Endothelial cell of umbilical vein (primary cell): ENCODE results near the gene CUEDC1. TPM values are rescaled to one million over a fixed set of nuclear protein-coding genes. Genes with fewer than 3 reads are reported as not detected.

Experiments used
- BruUV-seq: library from RNA; stranded (reverse); fragments of 400-500 nt; replicated peaks from 2 replicates; lab custom pipeline; 2021; lab: Mats Ljungman, UMichigan
- CTCF ChIA-PET: fragments of 300-600, 350-600 bp; sonication (Branson Sonifier 250); formaldehyde crosslinking; loops from one replicate; lab custom pipeline; 2021; ENCODE audit warnings: antibody characterized with exemption, inconsistent platforms; lab: Charles Lee
- POLR2A ChIA-PET: fragments of 300-600, 350-600 bp; sonication (Branson Sonifier 250); formaldehyde crosslinking; loops from one replicate; lab custom pipeline; 2021; ENCODE audit warnings: antibody characterized with exemption, inconsistent platforms; lab: Charles Lee
- DNase-seq: peaks from one replicate; pipeline ENCODE4 v3.0.0-alpha.2; 2011; ENCODE audit warnings: low read depth, low spot score
- FAIRE-seq: peaks from 2 replicates; lab custom pipeline; 2011; peaks lifted over from hg19 to GRCh38; lab: Jason Lieb, UNC
- H2AFZ ChIP-seq: 2 replicates; pipeline ENCODE4 v1.6.0; 2012; ENCODE audit warnings: low read depth, low read length, control low read depth, inconsistent platforms
- H3K27ac ChIP-seq: 2 replicates; pipeline ENCODE4 v1.5.1; 2011; ENCODE audit warnings: low read depth, mild to moderate bottlenecking, control low read depth, low read length, moderate library complexity; ENCODE audit not compliant: insufficient read depth
- H3K27me3 ChIP-seq, 2 experiments: 2 replicates each; pipeline versions ENCODE4 v1.6.0 to v1.6.1; 2011; ENCODE audit warnings: low read length in 2 of 2, mixed read lengths in 1 of 2; ENCODE audit not compliant: control insufficient read depth in 2 of 2, insufficient read depth in 2 of 2
- H3K36me3 ChIP-seq, 2 experiments: 2 replicates in 1 of 2; 3 replicates in 1 of 2; pipeline ENCODE4 v1.5.1; 2011; ENCODE audit warnings: low read length in 2 of 2, mild to moderate bottlenecking in 1 of 2, moderate library complexity in 1 of 2; ENCODE audit not compliant: control insufficient read depth in 2 of 2, insufficient read depth in 2 of 2; ENCODE audit errors: extremely low read depth in 1 of 2
- H3K4me1 ChIP-seq: 3 replicates; pipeline ENCODE4 v1.5.1; 2011; ENCODE audit warnings: mild to moderate bottlenecking, low read length; ENCODE audit not compliant: control insufficient read depth, insufficient read depth; ENCODE audit errors: extremely low read depth
- H3K4me2 ChIP-seq: 2 replicates; pipeline ENCODE4 v1.6.1; 2011; ENCODE audit warnings: low read length, control low read depth, mixed read lengths; ENCODE audit not compliant: insufficient read depth
- H3K4me3 ChIP-seq, 3 experiments: fragments of 200-600 bp in 1 of 3; sonication (generic), shearing (Covaris generic) in 1 of 3; replicated peaks in 1 of 3; 2 replicates each; pipeline ENCODE4 v1.5.1; 2011 to 2016; ENCODE audit warnings: control low read depth in 3 of 3, low read length in 3 of 3, mild to moderate bottlenecking in 2 of 3, inconsistent platforms in 1 of 3, low read depth in 1 of 3, moderate library complexity in 1 of 3; ENCODE audit not compliant: insufficient read depth in 1 of 3
- H3K79me2 ChIP-seq: 2 replicates; pipeline ENCODE4 v1.6.0; 2012; ENCODE audit warnings: low read length, inconsistent platforms; ENCODE audit not compliant: control insufficient read depth, insufficient read depth
- H3K9ac ChIP-seq: replicated peaks from 2 replicates; pipeline ENCODE3; 2011; ENCODE audit warnings: low read length, control low read depth; ENCODE audit not compliant: insufficient read depth; ENCODE audit errors: extremely low read depth
- H3K9me1 ChIP-seq: replicated peaks from 3 replicates; pipeline ENCODE4 v1.6.0; 2011; ENCODE audit warnings: mild to moderate bottlenecking, low read length; ENCODE audit not compliant: control insufficient read depth, insufficient read depth; ENCODE audit errors: extremely low read depth
- H3K9me3 ChIP-seq: replicated peaks from 2 replicates; pipeline ENCODE4 v1.5.1; 2012; ENCODE audit warnings: low read length, inconsistent platforms; ENCODE audit not compliant: control insufficient read depth, insufficient read depth
- H4K20me1 ChIP-seq: replicated peaks from 2 replicates; pipeline ENCODE3; 2011; ENCODE audit warnings: mild to moderate bottlenecking, low read length; ENCODE audit not compliant: control insufficient read depth, insufficient read depth; ENCODE audit errors: extremely low read depth
- CTCF ChIP-seq, 2 donors: IDR thresholded peaks; 1 replicate in 1 of 2; 2 replicates in 1 of 2; pipeline ENCODE4 v1.5.1; 2011; ENCODE audit warnings: low read length in 2 of 2, mild to moderate bottlenecking in 2 of 2, moderate library complexity in 2 of 2, control low read depth in 1 of 2, inconsistent platforms in 1 of 2, low read depth in 1 of 2; ENCODE audit not compliant: insufficient read depth in 1 of 2; ENCODE audit errors: extremely low read depth in 1 of 2
- FOS ChIP-seq: IDR thresholded peaks from 2 replicates; pipeline ENCODE4 v1.6.1; 2011; ENCODE audit warnings: mild to moderate bottlenecking, low read length, moderate library complexity, borderline replicate concordance; ENCODE audit not compliant: insufficient read depth
- GATA2 ChIP-seq: IDR thresholded peaks from 2 replicates; pipeline ENCODE4 v1.7.0; 2011; ENCODE audit warnings: low read depth, mild to moderate bottlenecking, moderate library complexity, mixed read lengths, low read length; ENCODE audit not compliant: insufficient read length, insufficient read depth
- JUN ChIP-seq: IDR thresholded peaks from 2 replicates; pipeline ENCODE4 v1.6.1; 2011; ENCODE audit warnings: borderline replicate concordance, low read depth; ENCODE audit not compliant: insufficient read length, insufficient read depth
- MAX ChIP-seq: IDR thresholded peaks from 2 replicates; pipeline ENCODE4 v1.6.1; 2011; ENCODE audit not compliant: insufficient read depth, insufficient read length
- POLR2AphosphoS5 ChIP-seq: IDR thresholded peaks from 2 replicates; pipeline ENCODE4 v1.6.1; 2012; ENCODE audit warnings: low read depth, mild to moderate bottlenecking, control low read depth, low read length, moderate library complexity; ENCODE audit not compliant: insufficient read depth
- dilution Hi-C: fragments of 300-500 bp; cut with MboI; formaldehyde crosslinking; loops from one replicate; pipeline ENCODE4 v1.15.0; 2019; ENCODE audit warnings: low sequenced_read_pairs; ENCODE audit not compliant: extremely low pct_ligation_motif_present
- intact Hi-C: fragments of 100-400 bp; cut with micrococcal nuclease; formaldehyde crosslinking; loops from one replicate; pipeline ENCODE4 v1.10.0; 2022
- polyA plus RNA-seq, 4 experiments: library from polyadenylated mRNA; depleted of rRNA in 3 of 4; stranded (reverse) in 3 of 4; unstranded in 1 of 4; fragments of >200 nt; gene quantifications; 2 replicates each; pipeline versions ENCODE4 v1.2.1 to v1.2.3, GENCODE V29; 2011 to 2012; ENCODE audit warnings: missing spikeins in 1 of 4
- total RNA-seq: library from RNA; stranded (reverse); gene quantifications from 2 replicates; pipeline ENCODE4 v1.2.3, GENCODE V29; 2021

CUEDC1 gene
- total and polyA plus RNA-seq, 2 donors (not counting 3 experiments of a cell fraction or from before 2014, with no cell fraction given), result 15.8 to 27.7 TPM

- no peak overlapping the region for H3K4me3 ChIP-seq
- FAIRE-seq (no peak), DNase-seq (no peak)
- H3K36me3 ChIP-seq, result no peaks in the 10 kb centered on the region
- H4K20me1 ChIP-seq, result no peaks in the 10 kb centered on the region
- H3K4me2 ChIP-seq, result no peak overlapping the region
- BruUV-seq, result no TSS peak
- no peaks in the 10 kb centered on the region for H3K79me2 ChIP-seq
- H3K4me1 ChIP-seq, result peaks cover 22% of the 10 kb centered on the region
- H3K27me3 ChIP-seq, result peaks cover 2 to 7% of the 10 kb centered on the region in 2 experiments
- intact Hi-C loops, result no loop called here
- no peaks in the 10 kb centered on the region for H3K9me3 ChIP-seq
- TF ChIP-seq JUN, result no peak
- TF ChIP-seq POLR2AphosphoS5, result no peak
- TF ChIP-seq FOS, result no peak
- TF ChIP-seq MAX, result no peak
- TF ChIP-seq CTCF (IDR thresholded peaks at IDR 0.05; ENCODE audit: extremely low read depth in 1 of 2, insufficient read depth in 1 of 2, low read depth in 1 of 2, low read length in 2 of 2), result no peak
- no peak for TF ChIP-seq GATA2
- H3K9ac ChIP-seq, result no peak overlapping the region
- no peaks in the 10 kb centered on the region for H3K9me1 ChIP-seq
- no peak overlapping the region for H2AFZ ChIP-seq
- H3K27ac ChIP-seq, result no peak overlapping the region
- CTCF ChIA-PET, result interaction anchor here (3.7 to 5.3 kb wide), 2 partner anchors 29 to 98 kb away, joined by 33 to 45 read pairs; no protein-coding TSS in a partner anchor
- POLR2A ChIA-PET, result interaction anchor here (1.5 kb wide), 1 partner anchor 28 kb away, joined by 3 read pairs; no protein-coding TSS in a partner anchor
- dilution Hi-C loops, result no loop called here
These were observed 2.1 kb upstream of the CUEDC1 start for GRCh38 chr17:57957120-57957850.
